ENCODE measurements around the gene TYROBP. TPM values are rescaled to one million over a fixed set of nuclear protein-coding genes. Genes with fewer than 3 reads are reported as not detected.

TYROBP gene
- not detected in 2 replicates for total RNA-seq

DNA sequence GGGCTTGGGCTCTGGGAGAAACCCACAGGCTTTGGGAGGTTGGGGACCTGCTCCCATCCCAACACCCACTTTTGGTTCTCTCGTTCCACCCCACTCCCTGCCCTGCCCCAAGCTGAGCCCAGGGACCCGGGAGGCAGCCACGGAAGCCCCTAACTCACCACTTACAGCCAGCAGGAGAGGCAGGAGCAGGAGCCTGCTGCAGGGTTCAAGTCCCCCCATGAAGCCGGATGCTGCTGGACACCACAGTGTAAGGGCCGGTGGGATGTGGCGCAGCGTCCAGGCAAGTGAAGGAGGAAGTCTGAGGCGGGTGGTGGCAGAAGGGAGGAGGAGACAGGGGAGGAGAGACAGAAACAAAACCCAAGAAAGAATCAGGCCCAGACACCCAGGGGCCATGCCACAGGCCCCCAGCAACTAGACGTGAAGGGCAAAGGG is at the start of gene TYROBP:
Gene TYROBP, minus strand, starts transcription at position 286 of the 432 bp plus-strand sequence. Its CDS starts 67 bp downstream, at position 219.

DNA sequence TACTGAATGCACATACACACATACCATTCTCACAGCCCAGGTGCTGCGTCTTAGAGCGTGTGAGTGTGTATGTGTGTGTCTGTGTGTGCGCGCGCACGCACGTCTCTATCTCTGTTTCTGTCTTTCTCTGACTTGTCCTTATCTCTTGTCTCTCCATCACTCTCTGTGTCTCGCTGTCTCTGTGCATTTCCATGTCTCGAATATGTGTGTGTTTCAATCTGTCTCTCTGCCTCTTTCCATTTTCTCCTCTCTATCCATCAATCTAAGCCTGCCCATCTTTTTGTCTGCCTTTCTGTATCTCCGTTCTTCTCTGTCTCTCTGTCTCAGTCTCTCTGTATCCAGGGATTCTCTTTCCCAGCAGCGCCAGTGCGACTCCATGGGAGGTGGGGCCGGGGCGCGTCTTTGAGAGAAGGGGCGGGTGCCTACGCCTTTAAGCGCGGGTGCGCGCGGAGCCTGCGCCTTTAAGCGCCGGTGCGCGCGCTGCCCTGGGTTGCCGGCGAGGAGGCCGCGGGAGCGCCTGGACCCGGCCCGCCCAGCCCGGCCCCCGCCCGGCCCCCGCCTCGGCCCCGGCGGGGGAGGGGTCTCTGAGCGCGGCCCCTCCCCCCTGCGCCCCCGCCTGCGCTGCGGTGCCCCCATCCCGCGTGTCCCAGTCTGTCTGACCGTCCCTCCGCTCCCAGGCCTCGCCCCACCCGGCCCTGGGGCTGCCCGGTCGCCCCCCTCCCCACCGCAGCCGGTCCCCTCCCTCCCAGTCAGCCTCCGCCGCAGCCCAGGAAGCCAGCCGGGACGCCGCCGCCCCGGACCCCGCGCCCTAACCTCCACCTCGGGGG is 28.0 kb upstream of the TYROBP start, which contains the start of gene LRFN3:
Gene LRFN3, plus strand, starts transcription at position 464 of the 827 bp plus-strand sequence. CDS start 3,052 bp downstream, outside the sequence.

GRCh38 chr19:35901854-35902661 is 6.0 kb downstream of the TYROBP start, which contains the start of gene HCST:
TSS of gene HCST (plus strand) at chr19:35902529. CDS start at chr19:35902594, 65 bp downstream.

GRCh38 chr19:35868172-35868822 is 39.8 kb downstream of the TYROBP start, which contains the start of gene APLP1:
TSS of gene APLP1 (plus strand) at chr19:35868574. CDS start at chr19:35868637, 63 bp downstream.

GRCh38 chr19:35856546-35857149 is 51.4 kb downstream of the TYROBP start, which contains the start of gene KIRREL2:
TSS of gene KIRREL2 (plus strand) at chr19:35856911. CDS start at chr19:35857120, 209 bp downstream.

Other genes starting within 250 kb of the TYROBP start
- not detected in 2 replicates for gene UPK1A, start 241.8 kb downstream of the TYROBP start, total RNA-seq
- not detected in 2 replicates for gene ZBTB32, start 203.7 kb downstream of the TYROBP start, total RNA-seq
- gene KMT2B, start 190.3 kb downstream of the TYROBP start, total RNA-seq: 8.0 and 14.4 TPM in 2 replicates
- gene IGFLR1, start 165.8 kb downstream of the TYROBP start, total RNA-seq: 6.9 and 15.9 TPM in 2 replicates
- gene U2AF1L4, start 162.9 kb downstream of the TYROBP start, total RNA-seq: 6.9 and 9.3 TPM in 2 replicates
- gene PSENEN, start 162.6 kb downstream of the TYROBP start, total RNA-seq: 43.2 TPM in 2 replicates
- 15.9 and 20.7 TPM in 2 replicates for gene LIN37, start 159.7 kb downstream of the TYROBP start, total RNA-seq
- gene HSPB6, start 151.3 kb downstream of the TYROBP start, total RNA-seq: 11.1 and 66.8 TPM in 2 replicates
- 12.4 and 18.0 TPM in 2 replicates for gene PROSER3, start 150.1 kb downstream of the TYROBP start, total RNA-seq
- gene ARHGAP33, start 132.7 kb downstream of the TYROBP start, total RNA-seq: 2.2 and 3.2 TPM in 2 replicates
- not detected in 2 replicates for gene PRODH2, start 95.5 kb downstream of the TYROBP start, total RNA-seq
- not detected in 2 replicates for gene NPHS1, start 55.8 kb downstream of the TYROBP start, total RNA-seq
- 0.13 TPM in 1 of 2 replicates, not detected in the other for gene KIRREL2, start 51.4 kb downstream of the TYROBP start, total RNA-seq
- gene APLP1, start 39.7 kb downstream of the TYROBP start, total RNA-seq: 12.8 and 17.3 TPM in 2 replicates
- 2.6 and 3.7 TPM in 2 replicates for gene NFKBID, start 7.8 kb downstream of the TYROBP start, total RNA-seq
- gene HCST, start 5.8 kb downstream of the TYROBP start, total RNA-seq: not detected in 2 replicates
- 8.5 and 13.9 TPM in 2 replicates for gene LRFN3, start 28.1 kb upstream of the TYROBP start, total RNA-seq
- gene SDHAF1, start 86.9 kb upstream of the TYROBP start, total RNA-seq: 35.6 and 42.5 TPM in 2 replicates
- 0.08 and 1.2 TPM in 2 replicates for gene SYNE4, start 100.5 kb upstream of the TYROBP start, total RNA-seq
- gene ALKBH6, start 105.9 kb upstream of the TYROBP start, total RNA-seq: 38.8 and 39.5 TPM in 2 replicates
- gene CLIP3, start 124.6 kb upstream of the TYROBP start, total RNA-seq: 14.1 and 36.4 TPM in 2 replicates
- gene THAP8, start 146.0 kb upstream of the TYROBP start, total RNA-seq: 5.3 and 7.9 TPM in 2 replicates
- 1.0 and 5.0 TPM in 2 replicates for gene WDR62, start 146.6 kb upstream of the TYROBP start, total RNA-seq
- gene OVOL3, start 202.8 kb upstream of the TYROBP start, total RNA-seq: not detected in 2 replicates
- gene POLR2I, start 206.6 kb upstream of the TYROBP start, total RNA-seq: 20.4 and 69.3 TPM in 2 replicates
- gene TBCB, start 207.2 kb upstream of the TYROBP start, total RNA-seq: 137 and 315 TPM in 2 replicates
- 155 and 343 TPM in 2 replicates for gene CAPNS1, start 231.8 kb upstream of the TYROBP start, total RNA-seq
- 14.1 and 22.6 TPM in 2 replicates for gene COX7A1, start 244.2 kb upstream of the TYROBP start, total RNA-seq

Data from epithelial cell of alveolus of lung (primary cell).